ENCODE measurements around the gene NINL.
"Not testable (repeated sequence)": the region's sequence is repeated elsewhere in the genome, so short reads cannot be mapped to it uniquely, and the experiment has no call there.

The NINL gene

DNA sequence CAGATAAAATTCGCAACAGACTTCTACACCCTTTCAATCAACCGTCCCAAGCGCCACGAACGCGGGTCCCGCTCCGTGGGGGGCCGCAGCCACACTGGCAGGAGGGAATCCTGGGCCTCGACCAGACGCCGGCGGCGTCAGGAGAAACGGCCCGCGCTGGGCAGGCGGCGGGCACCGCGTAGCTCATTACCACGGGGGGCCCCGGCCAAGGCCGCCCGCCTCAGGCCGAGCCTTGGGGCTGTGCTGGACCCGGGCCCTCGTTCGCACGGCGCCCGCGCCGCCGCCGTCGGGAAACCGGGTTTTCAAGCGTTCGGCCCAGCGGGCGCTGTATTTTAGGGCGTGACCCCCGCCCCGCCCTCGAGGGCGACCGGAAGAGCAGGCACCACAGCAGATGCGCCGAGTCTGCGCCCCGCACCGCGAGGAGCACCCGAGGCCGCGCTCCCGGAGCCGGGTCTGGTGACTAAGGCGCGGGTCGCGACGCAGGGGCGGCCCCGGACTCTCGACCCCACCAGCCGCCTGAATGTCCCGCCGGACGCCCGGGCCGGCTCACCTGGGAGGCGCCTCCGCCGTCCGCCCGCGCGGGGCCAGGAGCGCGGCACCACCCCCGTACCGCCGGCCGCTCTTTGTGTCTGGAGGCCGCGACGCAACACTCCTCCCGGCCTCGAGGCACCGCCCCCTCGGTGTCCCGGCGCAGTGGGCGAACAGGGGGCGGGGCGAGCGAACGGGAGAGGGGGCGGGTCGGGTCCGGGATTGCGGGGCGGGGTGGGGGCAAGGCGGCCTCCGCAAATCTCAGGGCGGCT, at the start of gene NINL:
NINL (minus strand) TSS at position 627 of the 800 bp plus-strand sequence. CDS start 58,944 bp downstream, outside the sequence.
- FAIRE-seq: no peak

DNA sequence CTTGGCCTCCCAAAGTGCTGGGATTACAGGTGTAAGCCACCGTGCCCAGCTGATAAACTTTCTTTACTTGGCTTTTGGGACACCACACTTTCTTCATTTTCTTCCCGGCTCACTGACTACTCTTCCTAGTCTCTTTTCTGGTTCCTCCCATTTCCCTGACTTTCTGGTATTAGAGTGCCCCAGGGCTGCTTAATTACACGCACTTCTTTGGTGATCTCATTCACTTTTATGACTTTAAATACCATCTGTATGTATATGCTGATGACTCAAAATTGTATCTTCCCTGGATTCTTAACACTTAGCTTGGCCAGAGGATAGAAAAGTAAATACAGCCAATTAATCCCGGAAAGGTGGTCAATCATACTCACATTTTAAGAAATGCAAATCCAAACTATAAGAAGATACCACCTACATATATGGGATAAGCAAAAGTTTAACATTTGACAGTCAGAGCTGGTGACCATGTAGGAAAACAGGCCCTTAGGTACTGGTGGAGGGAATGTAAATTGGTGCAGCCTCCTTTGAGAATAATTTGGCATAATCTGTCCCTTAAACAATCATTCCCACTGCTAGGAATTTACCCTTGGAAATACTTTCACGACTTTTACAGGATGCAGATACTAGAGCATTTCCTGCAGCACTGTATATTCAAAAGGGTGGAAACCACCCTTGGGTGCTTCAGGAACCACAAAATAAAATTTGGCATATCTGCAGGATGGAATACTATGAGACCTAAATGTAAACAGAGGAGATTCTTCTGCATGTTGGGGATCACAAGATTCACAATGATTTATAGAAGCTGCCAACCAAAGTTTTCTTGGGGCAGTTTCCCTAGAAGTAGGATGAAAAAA, 47.8 kb upstream of the NINL start:
- no peak for FAIRE-seq

DNA sequence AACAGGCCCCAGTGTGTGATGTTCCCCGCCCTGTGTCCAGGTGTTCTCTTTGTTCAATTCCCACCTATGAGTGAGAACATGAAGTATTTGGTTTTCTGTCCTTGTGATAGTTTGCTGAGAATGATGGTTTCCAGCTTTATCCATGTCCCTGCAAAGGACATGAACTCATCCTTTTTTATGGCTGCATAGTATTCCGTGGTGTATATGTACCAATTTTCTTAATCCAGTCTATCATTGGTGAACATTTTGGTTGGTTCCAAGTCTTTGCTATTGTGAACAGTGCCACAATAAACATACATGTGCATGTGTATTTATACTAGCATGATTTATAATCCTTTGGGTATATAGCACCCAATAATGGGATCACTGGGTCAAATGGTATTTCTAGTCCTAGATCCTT, 45.3 kb upstream of the NINL start:
- not testable (repeated sequence) for FAIRE-seq

DNA sequence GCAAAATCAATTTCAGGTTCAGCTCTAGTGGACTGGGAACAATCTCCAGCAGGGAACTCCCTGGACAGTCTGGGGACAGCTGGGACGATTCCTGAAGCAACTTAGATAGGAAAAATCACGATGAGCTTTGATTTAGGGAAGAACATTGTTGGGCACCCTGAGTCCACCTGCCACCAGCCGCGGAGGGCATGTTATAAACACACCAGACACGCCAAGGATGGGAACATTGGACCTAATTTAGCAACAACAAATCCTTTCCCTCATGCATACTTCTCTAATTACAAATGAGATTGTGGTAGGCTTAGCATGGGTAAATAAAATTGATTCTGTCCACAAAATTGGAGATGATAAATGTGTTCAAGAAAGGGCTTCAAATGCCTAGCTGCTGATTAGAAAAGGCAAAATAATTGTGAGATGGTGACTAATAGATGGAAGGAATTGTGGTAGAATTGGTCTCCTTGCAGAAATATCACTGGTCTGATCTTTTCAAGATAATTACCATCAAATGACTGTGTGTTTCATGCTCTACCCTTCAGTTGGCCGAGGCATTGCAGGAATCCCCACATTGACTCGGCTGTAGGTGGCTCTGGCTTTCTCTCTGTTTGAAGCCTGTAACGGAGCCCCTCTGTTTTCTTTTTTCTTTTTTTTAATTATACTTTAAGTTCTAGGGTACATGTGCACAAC, 44.6 kb upstream of the NINL start:
- FAIRE-seq: no peak

DNA sequence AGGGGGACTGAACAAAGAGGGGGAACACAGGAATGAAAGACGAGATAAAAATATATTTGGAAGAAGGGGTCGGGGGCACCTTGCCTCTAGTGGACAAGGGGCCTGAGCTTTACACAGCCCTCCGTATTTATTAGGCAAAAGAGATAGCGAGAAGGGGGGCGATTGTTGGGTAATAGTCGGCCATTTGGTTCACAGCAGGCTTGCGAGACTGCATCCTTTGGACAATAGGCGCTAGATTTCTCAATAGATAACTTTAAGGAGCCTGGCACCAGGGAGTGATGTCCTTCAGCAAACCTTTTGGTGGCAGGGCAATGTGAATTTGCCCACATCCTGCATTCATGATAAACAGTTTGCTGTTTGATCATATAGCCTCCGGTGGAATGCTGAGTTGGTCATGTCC, 41.4 kb upstream of the NINL start:
- FAIRE-seq: no peak

DNA sequence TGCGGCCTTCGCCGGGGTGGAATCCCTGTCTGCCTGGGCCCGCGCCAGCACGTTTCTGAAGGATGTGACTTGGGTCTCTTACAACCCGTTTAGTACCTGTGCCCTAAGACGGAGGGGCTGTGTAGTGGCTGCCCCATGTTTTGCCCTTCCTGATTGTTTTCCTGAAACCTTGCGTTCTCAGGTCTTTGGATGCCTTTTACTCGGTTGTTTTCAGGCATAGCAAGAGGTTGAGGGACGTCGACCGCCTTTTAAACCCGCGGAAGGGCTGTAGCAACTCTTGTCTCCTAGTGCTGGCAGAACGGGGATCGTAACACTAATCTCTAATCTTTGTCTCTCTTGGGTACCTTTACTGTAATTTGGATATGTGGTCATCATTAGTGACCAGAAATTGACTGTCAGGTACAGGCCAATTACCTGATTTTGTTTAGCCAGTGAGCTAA, 39.2 kb upstream of the NINL start:
- no peak for FAIRE-seq

DNA sequence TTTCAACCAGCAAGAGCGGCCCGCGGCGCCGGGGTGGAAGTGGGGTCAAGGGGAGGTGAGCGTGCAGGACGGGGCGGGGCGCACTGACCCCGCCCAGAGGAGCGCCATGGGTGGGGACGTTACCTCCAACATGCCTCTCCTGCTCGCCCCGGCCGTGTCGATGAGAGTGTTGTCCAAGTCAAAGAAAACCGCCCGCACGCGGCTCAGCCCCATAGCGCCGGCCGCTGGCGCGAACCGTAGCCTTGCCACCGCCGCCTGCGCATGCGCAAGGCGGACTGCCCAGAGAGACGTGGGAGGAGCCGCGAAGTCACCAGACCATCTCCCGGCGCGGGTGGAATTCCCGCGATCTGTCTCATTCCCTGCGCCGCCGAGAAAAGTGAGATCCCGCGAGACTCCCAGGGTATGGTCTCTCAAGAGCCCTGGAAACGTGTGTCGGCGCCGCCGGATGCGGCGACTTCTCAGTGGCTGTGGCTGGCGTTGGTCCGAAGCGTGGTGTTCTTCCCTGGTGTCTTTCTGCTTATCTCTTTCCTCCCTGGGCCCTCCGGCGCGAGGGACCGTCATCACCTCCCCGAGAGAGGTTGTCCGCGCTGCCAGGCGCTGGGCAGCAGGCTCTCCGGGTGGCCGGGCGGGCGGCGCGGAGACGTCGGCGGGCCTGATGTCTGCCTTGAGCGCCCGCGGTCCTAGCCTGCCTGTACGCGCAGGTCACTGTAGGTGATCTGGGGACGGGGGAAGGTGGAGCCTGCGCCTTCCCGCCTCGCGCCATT, 38.6 kb upstream of the NINL start, which contains the start of gene NANP:
NANP (minus strand) TSS at position 279 of the 764 bp plus-strand sequence; CDS start at position 213, 66 bp downstream.
- FAIRE-seq: no peak

DNA sequence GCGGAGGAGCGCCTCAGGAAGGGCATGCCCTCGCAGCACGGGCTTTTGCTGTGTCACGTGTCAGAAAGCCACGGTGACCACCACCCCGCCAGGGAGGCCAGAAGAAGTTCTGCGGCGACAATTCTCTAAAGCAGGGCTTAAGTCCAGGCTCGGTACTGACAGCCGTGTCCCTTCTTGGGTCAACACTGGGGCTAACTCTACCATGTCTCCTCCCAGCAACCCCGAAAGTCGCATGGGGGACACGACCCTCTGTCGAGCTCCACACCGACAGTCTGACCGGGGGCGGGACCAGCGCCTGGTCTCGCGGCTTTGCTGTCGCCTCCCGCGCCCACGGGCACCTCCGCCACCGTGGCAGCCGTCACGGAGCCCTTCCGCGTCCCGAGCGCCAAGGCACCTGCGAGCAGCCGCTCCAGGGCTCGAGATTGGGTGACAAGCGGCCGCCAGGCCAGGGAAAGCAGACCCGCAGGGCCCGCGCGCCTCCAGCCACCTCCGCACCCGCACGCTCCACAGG, 37.9 kb upstream of the NINL start:
- no peak for FAIRE-seq

DNA sequence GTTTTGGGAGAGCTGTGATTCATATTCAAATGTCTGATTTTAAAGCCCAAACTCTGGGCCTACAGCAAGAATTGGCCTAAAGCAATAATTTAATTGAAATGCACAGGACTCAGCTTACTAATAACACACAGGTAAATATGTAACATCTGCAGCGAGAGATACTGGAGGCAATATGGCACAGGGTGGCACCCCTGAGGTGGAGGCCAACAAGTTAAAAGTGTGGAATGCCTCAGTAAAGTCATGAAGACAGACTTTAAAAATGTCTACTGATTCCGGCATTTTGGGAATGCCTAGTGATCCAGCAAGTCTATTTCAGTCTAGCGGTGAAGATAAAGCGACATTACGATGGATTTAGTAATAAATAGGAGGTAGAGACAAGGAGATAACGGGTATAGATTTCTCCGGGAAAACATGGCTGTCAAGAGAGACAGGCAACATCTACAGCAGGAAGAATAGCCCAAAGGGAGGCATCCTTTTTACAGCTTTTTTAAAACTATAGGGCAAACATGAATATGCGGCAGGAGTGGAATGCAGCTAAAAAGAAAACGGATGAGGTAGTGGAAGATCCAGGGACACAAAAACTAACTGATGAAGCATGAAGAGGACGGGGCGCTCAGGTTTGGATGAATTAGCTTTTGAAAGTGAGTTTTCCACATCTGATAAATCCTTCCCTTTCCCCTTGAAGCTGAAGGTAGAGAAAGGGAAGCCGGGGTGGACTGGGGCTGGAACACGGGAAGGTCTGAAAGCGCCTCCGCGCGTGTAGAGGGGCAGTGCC, 37.3 kb upstream of the NINL start:
- no peak for FAIRE-seq

DNA sequence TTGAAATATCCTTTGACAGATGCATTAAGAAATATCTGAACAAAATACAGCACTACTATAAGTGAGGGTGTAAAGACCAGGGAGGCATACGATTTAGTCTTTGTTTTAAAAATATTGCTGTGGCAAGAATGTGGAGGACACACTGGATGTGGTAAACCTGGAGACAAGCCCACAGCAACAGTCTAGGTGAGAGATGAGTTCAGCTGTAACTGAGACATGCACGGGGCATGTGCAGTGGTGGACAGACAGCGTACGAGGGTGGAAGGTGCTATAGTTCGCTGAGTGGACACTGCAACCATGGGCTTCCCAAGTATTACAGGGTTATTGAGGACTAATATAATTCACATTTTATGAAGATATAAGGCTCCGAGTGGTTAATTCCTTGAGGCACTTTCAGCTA, 36.7 kb upstream of the NINL start:
- no peak for FAIRE-seq

DNA sequence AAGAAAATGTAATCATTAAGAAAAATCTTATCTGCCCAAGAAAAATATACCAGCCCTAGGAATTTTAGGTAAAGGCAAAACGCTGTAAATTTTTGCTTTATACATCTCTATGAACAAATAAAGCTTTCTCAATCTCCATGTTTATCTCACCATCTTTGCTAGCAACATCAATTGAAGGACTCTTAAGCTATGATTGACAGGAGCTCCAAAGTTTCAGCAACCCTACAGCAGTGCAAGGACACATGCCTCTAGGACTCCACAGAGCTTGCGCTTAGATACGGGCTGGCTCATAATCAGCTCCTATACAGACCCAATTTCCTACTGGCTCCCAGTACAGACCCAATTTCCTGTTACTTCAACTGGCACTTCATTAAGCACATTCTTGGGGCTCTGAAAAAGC, 34.2 kb upstream of the NINL start:
- FAIRE-seq: no peak

DNA sequence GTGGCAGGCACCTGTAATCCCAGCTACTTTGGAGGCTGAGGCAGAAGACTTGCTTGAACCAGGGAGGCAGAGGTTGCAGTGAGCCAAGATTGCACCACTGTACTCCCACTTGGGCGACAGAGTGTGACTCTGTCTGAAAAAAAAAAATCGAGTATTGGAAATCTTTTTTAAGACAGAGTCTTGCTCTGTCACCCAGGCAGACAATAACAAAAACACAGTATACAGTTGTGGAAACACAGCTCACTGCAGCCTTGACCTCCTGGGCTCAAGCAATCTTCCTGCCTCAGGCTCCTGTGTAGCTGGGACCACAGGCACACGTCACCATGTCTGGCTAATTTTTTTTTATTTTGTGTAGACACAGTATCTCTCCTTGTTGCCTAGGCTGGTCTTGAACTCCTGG, 23.4 kb upstream of the NINL start:
- FAIRE-seq: no peak

DNA sequence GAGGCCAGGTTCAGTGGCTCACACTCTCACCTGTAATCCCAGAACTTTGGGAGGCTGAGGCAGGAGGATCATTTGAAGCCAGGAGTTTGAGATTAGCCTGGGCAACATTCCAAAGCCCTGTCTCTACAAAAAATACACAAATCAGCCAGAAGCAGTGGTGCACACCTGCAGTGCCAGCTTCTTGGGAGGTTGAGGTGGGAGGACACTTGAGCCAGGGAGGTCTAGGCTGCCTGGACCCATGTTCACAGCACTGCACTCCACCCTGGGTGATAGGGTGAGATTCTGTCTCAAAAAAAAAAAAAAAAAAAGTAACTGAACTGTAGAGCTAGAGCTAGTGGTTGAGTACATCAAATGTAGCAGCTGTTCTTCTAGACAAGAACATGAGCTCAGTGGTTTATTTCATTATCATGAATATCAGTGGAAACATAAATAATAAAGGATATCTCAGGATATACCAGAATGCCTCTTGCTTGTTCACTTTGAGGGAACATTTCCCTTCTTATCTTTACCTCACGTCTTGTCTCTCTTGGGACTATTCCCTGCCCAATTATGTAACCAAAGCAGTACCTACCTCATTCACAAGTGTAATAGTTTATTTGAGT, 20.9 kb upstream of the NINL start:
- no peak for FAIRE-seq

DNA sequence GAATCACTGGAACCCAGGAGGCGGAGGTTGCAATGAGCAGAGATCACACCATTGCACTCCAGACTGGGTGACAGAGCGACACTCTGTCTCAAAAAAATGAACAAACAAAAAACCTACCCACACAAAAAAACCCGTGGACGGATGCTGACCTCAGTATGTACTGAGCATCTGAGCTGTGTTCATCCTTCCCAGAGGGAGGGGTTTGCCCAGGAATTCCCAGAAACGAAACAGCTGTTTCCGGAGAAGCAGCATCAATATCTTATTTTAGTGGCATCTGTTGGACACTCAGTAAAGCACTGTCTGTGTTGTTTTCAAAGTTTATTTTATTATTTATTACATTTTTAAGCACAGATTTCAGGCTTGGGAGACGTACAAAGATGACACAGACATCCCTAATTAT, 19.8 kb upstream of the NINL start:
- FAIRE-seq: no peak

DNA sequence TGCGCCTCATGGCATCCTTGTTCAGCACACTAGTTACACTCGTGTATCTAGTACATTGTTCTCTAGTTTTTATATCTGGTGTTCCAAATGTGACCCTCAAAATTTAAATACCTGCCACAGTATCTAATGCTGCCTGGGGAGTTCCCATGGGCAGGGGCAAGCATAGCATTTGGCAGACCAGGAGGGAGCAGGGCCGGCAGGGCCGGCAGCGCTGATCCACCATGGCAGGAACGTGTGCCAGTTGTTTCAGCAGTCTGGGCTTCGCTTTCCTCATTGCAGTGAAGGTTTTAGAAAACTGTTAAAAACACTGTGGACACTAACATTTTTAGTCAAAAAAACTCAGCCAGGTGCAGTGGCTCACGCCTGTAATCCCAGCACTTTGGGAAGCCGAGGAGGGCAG, 19.3 kb upstream of the NINL start:
- no peak for FAIRE-seq

DNA sequence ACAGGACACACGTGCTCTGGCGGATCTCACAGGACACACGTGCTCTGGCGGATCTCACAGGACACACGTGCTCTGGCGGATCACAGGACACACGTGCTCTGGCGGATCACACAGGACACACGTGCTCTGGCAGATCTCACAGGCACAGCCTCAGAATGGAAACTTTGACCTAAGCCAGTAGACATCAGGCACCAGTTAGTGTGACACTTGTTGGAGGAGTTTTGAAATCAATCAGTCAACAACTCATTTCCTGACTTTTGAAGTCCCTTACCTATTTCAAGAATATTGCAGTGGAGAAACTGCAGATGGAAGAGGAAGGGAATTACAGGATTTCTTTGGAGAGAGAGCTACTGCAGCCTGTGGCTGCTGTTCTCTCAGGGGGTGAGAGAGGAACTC, 17.6 kb upstream of the NINL start:
- not testable (repeated sequence) for FAIRE-seq

DNA sequence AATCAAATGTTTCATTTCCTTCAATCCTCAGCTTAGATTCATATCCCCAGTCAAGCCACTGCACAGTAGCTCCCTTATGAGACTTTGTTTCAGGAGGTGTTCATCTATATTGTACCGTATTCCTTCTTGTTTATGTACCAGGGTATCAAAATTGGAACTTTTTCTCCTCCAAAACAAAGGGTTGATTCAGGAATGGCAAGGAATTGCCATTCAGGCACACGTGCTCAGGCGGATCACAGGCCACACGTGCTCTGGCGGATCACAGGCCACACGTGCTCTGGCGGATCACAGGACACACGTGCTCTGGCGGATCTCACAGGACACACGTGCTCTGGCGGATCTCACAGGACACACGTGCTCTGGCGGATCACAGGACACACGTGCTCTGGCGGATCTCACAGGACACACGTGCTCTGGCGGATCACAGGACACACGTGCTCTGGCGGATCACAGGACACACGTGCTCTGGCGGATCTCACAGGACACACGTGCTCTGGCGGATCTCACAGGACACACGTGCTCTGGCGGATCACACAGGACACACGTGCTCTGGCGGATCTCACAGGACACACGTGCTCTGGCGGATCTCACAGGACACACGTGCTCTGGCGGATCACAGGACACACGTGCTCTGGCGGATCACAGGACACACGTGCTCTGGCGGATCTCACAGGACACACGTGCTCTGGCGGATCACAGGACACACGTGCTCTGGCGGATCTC, 17.0 kb upstream of the NINL start:
- not testable (repeated sequence) for FAIRE-seq

DNA sequence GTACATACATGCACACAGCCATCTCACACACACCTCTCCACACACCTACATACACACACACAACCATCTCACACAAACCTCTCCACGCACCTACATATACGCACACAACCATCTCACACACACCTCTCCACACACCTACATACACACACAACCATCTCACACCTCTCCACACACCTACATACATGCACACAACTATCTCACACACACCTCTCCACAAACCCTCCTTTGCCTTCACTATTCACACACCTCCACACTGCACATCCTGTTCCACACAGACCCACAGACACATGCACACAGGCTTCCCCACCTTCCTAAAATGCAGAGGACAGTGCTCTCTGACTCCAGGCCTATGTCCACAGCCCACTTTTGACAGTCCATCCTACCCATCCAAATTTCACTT, 16.3 kb upstream of the NINL start:
- FAIRE-seq: no peak

DNA sequence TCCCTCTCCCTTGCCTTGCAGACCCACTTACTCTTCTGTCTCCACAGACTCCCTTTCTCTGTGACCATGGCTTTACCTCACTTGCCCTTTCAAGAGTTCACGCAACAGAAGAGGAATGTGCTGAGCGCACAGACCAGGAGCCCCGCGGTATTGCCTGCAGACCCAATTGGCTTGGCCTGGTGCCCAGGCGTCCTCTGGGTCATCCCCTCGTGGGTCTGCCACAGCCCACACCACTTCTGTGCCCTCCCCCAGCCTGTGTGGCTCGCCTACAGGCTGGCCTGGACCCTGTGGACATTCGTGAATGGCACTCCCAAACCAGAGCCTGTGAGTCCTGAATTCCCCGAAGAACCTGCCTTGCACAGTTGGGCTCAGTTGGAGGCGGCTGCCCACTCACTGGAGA, 15.3 kb upstream of the NINL start:
- FAIRE-seq: no peak

DNA sequence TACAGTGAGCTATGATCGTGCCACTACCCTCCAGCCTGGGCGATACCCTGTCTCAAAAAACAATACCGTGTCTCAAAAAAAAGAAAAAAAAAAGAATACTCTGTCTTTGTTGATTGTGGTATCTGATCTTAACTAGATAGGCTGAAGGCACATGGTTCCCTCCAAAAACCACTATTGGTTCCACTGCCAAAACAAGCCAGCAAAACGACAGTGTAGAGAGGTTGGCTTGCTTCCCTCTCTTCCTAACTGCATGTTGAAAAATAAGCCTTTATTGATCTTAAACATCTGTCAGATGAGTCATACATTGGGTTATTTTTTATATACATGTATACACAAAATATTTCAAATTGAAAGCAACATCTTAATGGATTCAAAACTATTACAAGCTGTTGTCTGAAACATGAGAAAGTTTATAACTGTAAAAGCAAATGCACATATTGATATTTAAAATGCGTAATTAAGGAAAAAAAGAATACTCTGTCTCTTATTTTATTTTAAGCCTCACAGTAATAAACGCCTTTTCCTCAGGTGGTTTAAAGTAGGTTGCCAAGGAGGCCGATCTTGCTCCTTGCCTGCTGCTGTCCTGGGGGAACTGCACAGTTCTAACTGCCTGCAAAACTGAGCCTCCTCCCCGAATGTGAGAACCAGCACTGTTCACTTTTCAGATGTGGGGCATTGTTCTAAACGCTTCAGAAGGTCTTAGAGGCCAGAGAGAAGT, 7.0 kb upstream of the NINL start:
- no peak for FAIRE-seq

Data from islet of Langerhans (tissue), 1 donor.